Activated T-cell treated with anti-CD3 and anti-CD28 coated beads, Interleukin-2, amount 50 U/mL, for 1 hour (primary cell): ENCODE measurements around the gene PPP2R1A.
"Not testable (repeated sequence)": the region's sequence is repeated elsewhere in the genome, so short reads cannot be mapped to it uniquely, and the experiment has no call there.

ENCODE experiments used
- DNase-seq: peaks from one replicate; pipeline ENCODE4 v3.0.0-alpha.2; 2020

The PPP2R1A gene

DNA sequence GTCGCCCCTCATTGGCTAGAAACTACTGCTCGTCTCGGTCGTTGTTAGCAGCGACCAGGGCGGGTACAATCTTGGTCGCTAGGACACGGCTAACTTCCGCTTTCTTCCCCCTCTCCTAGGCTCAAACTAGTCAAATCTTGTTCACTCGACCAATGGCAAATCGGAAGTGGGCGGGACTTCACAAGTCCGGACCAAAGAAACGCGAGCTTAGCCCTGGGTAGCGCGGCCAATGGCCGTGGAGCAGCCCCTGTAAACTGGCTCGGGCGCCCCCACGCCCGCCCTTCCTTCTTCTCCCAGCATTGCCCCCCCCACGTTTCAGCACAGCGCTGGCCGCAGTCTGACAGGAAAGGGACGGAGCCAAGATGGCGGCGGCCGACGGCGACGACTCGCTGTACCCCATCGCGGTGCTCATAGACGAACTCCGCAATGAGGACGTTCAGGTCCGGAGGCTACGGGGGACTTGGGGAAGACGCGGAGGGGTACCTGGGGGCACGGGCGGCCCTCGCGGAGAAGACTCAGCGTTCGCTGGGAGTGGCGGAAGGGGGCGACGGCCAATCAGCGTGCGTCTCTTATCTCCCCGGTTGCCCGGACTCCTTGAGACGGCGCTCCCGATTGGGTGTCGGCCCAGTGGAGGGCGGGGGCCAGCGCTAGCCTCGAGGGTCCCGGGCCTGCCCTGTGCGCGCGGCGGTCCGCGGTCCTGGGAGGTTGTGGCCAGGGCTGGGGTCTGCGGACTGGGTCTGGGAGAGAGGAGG, at the start of gene PPP2R1A:
PPP2R1A (plus strand) TSS at position 318 of the 752 bp plus-strand sequence; CDS start at position 363, 45 bp downstream.
- DNase-seq = peak; percentile 99

DNA sequence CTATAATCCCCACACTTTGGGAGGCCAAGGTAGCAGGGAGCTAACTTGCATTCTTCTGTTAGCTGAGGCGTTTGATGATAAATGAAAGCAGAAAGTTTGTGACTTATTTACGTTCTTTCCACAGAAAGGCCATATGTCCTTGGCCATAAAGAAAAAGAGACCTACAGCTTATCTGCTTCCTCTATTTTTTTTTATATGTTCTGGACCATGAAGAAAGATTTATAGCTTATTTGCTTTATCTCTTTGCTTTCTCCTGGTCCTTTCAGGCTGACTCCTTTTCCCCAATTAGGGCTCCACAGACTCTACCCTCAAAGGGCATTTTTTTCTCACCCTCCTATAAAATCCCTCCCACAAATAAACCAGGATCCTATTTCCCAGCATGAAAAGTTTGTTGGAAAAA, 48.6 kb upstream of the PPP2R1A start:
- no peak for DNase-seq

DNA sequence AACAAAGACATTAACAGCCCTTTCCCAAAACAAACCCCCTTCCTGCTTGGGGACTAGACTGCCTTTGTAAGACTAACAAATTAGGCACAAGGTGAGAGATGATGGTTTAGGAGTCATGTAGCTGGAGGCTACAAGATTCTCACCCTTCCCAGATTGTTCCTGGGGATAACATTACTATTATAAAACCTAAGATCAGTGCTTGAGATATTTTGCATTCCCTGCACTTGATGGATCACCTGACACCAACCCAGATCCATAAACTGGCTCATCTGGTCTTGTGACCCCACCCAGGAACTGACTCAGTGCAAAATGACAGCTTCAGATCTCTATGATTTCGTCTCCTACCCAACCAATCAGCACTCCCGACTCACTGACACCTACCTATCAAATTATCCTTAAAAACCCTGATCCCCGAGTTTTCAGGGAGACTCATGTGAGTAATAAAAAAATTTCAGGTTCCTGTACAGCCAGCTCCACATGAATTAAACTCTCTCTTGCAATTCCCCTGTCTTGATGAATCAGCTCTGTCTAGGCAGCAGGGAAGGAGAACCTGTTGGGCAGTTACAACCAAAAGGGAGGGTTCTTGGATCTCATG, 47.8 kb upstream of the PPP2R1A start:
- DNase-seq = no peak

DNA sequence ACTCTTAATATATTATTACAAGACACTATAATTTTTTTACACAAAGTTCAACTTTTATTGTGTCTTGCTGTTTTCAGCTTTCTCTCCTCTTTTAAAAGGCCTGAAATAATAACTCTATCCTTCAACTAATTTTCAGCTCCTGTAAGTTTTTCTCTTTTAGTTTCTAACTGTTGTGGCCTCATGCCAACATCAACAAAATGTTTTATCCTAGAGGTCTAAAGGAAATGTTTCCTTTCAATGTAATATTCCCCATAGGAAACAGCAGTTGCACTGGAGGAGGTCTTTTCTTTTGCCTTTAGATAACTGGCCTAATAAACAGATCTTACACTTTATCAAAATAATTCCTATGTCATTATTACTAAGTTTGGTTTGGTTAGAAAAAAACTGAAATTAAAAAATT, 41.6 kb upstream of the PPP2R1A start:
- no peak for DNase-seq

DNA sequence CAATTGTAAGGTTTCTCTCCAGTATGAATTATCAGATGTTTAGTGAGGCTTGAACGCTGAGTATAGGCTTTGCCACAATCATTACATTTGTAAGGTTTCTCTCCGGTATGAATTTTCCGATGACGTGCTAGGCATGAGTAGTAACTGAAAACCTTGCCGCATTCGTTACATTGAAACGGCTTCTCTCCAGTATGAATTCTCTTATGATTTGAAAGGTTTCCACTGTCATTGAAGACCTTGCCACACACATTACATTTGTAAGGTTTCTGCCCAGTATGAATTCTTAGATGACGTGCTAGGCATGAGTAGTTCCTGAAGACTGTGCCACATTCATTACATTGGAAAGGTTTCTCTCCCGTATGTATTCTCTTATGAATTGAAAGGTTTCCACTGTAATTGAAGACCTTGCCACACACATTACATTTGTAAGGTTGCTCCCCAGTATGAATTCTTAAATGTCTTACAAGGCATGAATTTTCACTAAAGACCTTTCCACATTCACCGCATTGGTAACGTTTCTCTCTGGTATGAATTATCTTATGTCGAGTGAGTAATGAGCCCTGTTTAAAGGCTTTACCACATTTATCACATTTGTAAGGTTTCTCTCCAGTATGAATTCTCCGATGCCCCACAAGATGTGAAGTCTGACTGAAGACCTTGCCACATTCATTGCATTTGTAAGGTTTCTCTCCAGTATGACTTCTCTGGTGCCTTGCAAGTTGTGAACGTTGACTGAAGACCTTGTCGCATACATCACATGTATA, 34.1 kb upstream of the PPP2R1A start:
- DNase-seq = no peak

DNA sequence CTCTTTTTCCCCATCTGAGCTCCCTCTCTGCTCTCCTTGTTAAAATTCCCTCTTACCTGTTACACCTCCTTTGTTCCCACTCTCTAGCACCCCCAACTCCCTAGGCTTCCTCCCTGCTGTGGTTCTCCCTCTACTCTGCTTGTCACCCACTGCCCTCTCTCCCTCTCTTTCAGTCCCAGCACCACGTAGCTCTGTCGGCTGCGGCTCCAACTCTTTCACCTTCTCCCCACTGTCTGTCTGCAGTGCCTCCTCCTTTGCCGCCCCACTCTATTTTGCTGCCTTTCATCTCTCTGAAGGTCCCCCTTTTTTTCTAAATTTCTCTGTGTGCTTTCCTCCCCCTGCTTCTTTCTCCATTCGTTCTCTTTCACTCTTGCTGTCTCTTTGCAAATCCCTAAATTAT, 19.5 kb upstream of the PPP2R1A start:
- peak; percentile 23 for DNase-seq

DNA sequence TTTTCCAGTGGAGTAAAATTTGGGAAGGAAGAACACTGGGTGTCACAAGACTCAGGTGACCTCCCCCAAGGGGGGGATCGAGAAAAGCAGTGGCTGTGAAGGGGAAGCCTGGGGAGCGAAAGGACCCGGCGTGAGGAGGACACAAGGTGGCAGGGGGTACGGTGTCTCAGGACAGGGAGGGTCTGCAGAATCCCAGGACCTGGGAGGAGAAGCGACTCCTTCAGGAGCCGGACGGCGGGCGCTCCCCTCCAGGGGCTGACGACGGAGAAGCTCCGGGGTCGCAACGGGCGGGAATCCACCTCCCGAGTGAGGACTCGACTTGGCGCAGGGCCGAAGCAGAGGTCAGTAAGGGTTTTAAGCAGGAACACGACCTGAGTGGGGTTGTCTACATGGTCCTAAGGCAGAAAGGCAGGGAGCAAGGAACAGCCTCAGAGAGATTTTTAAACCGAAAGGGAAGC, 19.0 kb upstream of the PPP2R1A start:
- no peak for DNase-seq

DNA sequence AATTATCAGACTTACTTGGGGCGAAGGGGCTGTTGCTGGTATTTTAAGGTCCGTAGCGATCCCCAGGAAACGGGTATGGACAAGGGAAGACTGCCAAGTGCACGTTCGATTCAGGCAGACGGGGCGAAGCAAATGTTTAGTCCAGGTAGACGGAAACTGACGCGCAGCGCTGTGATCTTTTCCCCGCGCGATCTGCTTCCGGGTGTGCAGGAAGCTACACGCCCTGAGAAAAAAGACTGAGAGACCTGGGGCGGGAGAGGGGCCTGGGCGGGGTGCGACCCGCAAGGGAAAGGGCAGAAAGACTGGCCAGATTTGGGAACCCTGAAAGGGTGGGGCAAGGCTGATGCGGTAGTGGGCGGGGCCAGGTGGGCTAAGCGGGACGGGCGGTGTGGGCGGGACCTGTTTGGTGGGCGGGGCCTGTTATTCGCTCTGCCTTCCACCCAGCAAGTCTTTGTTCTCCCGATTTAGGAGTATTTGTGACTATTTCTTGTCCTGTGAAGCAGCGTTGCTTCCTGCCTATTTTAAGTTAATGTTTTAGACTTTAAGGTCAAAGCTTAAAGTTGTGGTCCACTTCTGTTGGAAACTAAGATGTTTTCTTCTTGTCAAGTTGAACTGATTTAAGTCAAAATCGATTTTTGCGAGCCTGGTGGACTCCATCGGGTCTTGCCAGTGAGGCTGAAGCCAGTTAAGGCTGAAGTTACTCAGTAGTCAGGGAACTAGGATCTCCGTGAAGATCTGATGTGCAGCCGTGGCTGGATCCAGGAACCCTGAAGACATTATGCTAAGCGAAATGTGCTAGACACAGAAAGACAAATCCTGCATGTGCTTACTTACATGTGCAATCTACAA, 18.3 kb upstream of the PPP2R1A start, which contains the start of gene ZNF836:
ZNF836 (minus strand) TSS at position 301 of the 849 bp plus-strand sequence. CDS start 3,549 bp downstream, outside the sequence.
- peak; percentile 90 for DNase-seq

DNA sequence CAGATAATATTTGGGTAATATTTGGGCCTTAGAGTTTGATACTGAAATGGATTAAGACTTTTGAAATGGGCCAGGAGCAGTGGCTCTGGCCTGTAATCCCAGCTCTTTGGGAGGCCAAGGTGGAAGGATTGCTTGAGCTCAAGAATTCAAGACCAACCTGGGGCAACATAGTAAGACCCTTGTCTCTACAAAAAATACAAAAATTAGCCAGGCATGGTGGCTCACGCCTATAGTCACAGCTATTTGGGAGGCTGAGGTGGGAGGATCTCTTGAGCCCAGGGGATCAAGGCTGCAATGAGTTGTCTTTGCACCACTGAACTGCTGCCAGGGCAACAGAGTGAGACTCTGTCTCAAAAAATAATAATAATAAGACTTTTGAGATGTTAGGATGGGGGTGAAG, 17.5 kb upstream of the PPP2R1A start:
- no peak for DNase-seq

DNA sequence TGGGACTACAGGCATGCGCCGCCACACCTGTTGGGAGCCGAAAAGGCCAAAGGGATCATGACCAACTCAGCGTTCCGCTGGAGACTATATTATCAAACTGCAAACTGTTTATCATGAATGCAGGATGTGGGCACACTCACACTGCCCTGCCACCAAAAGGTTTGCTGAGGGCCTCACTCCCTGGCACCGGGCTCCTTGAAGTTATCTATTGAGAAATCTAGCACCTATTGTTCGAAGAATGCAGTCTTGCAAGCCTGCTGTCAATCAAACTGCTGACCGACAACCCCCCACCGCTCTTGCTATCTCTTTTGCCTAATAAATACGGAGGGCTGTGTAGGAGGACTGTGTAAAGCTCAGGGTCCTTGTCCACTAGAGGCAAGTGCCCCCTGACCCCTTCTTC, 13.3 kb upstream of the PPP2R1A start:
- no peak for DNase-seq

DNA sequence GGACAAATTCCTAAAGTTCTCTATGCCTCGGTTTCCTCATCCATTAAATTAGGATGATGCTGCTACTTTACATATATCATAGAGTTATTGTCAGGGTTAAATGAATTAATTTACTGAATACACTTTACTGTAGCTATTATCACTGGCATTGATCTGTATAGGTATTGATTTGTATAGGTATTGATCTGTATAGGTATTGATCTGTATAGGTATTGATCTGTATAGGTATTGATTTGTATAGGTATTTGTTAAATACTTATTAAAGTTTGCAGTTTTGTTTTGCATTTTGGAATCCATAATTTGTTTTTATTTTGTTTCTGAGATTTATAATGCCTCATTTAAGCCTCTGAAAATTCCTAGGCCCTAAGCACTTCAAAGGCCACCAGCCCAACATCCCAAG, 2.4 kb upstream of the PPP2R1A start:
- DNase-seq = no peak

DNA sequence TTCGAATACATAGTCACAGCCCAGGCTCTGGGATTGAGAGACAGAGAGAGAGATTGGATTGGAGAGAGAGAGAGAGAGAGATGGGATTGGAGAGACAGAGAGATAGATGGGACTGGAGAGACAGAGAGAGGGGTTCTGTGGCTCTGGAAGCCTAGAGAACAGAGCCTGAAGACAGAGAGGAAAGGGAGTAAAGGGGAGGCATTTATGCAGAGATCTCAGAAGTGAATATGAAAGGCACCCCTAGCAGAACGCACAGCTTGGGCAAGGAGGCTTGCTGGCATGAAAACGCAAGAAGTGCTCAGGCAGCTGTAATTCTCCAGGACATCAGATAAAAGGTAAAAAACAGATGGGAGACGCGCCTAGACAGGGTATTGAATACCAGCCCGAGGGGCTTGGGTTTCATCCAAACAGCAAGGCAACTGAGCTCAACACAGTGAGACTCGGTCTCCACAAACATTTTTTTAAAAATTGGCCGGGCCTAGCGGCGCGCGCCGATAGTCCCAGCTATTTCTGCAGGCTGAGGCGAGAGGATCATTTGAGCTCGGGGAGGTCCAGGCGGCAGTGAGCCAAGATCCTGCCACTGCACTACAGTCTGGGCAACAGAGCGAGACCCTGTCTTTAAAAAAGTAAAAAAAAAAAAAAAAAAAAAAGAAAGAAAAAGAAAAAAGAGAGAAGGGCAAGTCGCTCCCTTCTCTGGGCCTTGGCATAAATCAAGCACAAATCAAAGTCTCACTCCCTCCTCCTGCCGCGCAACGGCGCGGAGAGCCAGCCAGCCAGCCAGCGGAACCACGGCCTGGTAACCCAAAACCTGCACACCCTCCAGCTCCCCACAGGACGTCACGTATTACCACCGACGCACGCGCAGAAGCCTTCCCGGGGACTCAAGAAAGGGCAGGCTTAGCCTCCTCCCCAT, 774 bp upstream of the PPP2R1A start:
- peak; percentile 94 for DNase-seq

DNA sequence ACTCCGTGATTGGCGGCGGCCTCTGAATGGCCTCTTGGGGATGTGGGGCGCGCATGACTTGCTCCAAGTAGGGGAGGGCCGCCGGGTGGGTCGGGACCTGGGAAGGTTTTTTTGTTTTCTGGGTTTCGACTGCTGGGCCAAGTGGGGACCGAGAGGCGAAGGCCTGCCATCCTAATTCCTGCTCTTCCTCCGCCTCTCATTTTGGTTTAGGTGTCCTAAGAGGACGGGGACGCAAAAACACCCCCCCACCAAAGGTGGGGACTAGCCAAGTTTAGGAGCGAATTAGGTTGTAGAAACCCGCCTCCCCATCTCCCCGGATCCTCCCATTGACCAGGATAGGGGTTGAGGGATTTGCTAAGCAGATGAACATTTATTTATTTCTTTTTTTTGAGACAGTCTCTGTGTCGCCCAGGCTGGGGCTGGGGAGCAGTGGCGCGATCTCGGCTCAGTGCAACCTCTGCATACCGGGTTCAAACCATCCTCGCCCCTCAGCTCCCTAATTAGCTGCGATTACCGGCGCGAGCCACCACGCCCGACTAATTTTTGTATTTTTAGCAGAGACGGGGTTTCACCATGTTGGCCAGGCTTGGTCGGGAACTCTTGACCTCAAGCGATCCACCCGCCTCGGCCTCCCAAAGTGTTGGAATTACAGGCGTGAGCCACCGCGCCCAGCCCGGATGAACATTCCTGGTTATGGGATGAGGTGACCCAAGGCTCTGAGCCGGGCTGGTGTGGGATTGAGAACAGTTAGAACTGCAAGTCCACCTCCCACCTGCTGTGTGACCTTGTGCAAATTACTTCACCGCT, 838 bp downstream of the PPP2R1A start:
- no peak for DNase-seq

DNA sequence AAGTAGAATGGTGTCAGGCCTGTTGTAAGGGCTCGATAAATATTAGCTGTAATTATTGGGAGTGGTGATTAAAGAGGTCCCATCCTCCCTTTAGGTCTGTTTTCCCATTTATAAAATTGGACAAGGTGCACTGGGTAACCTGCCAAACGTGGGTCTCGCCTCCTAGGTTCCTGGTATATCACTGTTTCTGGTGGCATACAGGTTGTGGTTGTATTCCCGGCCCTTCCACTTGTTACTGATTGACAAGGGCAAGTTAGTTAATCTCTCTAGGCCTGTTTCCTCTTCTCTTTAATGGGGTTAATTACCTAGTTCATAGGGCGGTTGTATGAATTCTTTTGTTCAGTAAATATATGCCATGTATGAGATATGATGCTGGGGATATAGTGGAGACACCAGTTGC, 1.5 kb downstream of the PPP2R1A start:
- no peak for DNase-seq

DNA sequence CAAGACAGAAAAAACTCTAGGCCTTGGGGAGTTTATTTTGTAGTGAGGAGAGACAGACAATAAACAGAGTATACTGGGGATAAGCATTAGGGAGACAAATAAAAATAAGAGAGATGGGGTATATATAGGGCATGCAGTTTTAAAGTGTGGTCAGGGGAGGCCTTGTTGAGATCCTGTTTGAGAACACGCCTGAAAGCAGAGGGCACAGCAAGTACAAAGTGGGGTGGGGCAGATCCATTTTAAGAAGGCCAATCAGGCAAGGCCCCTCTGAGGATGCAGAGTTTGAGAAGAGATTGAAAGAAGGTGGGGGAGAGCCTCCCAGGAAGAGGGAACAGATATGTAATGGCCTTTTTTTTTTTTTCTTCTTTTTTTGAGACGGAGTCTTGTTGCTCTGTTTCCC, 2.1 kb downstream of the PPP2R1A start:
- no peak for DNase-seq

DNA sequence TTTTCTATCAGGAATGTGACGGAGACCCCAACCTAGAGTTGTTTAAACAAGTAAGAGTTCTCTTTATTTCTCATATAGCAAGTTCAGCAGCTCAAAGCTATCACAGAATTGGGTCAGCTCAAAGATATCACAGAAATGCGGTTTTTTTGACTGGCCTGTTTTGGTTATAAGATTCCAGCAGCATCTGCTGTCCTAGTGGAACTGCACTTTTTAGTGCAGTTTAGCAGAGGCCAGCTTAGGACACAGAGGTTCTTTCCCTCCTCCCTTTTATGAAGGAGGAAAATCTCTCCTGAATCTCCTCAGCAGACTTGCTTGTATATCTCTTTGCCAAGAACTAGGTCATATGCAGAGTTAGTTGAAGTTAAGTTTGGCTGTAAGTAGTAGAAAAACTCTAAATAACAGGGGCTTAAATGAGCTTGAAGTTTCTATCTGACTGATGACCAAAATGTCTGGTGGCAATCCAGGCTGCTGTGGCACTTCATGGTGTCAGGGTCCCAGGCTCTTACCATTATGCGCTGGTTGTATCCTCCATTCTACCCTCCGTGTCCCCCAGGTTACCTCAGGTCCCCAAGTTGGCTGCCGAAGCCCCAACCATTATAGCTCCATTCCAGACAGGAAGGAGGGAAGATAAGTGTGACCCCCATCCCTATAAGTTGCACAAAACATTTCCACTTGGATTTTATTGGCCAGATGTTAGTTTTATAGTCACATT, 6.6 kb downstream of the PPP2R1A start:
- no peak for DNase-seq

DNA sequence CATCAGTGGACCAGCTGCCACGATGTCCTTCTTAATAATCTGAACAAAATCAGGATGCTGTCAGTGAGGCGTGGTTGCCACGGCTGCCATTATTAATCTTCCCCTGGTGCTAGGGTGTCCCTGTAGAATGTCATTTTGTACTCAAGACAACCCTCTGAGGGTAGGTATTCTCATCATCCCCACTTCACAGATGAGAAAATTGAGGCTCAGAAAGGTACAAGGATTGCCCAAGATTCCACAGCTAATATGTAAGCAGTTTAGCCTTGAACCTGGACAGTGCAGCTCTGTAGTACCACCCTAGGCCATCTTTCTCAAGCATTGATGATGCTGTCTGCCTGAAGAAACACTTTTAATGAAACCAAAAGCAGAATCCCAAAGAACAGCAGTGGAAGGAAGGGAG, 8.1 kb downstream of the PPP2R1A start:
- no peak for DNase-seq

DNA sequence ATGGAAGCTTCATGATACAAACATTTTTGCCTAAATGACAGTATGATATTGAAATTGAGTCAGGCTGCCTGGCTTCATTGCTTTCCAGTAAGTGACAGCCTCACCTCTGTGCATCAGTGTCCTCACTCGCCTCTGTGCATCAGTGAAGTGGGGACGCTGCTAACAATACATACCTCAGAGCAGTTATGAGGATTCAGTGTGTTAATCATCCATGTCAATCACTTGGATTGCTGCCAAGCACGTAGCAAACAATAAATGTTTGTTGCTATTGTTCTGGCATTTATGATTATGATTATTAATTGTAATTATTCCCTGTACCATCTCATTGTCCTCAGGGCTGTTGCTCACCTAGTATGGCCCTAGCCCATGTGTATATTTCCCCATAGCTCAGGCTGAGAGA, 8.8 kb downstream of the PPP2R1A start:
- no peak for DNase-seq

DNA sequence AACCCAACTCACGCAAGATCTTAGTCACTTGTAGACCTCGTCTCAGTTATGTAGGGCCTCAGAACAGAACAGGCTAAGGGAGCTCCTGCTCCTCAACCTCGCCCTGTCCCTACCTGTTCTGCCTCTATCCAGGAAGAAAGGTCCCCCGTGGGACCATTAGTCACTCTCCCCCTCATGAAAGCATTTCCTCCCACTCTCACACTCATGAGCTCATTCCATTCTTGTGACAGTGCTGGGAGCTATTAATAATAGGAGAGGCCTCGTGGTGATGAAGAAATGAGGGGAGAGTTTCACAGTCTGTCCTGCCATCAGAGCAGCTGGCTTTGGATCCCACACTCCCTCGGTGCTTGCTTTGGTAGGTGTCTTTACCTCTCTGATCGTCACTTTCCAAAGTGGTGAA, 10.2 kb downstream of the PPP2R1A start:
- DNase-seq = no peak

DNA sequence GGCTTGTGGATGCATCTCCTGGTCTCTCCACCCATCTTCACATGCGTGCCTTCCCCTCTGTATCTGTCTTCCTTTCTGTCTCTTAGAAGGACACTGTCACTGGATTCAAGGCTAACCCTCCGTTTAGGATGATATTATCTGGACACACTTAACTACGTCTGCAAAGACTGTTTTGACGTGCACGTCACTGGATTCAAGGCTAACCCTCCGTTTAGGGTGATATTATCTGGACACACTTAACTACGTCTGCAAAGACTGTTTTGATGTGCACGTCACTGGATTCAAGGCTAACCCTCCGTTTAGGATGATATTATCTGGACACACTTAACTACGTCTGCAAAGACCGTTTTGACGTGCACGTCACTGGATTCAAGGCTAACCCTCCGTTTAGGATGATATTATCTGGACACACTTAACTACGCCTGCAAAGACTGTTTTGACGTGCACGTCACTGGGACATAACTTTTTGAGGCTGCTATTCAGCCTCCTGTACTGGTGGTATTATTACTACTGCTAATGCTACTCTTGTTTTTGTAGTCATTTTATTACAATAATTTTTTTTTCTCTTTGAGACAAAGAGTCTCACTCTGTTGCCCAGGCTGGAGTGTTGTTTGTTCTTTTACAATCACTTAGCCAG, 11.0 kb downstream of the PPP2R1A start:
- not testable (repeated sequence) for DNase-seq
